ENCODE data around the gene TNFRSF14.

The TNFRSF14 gene

DNA sequence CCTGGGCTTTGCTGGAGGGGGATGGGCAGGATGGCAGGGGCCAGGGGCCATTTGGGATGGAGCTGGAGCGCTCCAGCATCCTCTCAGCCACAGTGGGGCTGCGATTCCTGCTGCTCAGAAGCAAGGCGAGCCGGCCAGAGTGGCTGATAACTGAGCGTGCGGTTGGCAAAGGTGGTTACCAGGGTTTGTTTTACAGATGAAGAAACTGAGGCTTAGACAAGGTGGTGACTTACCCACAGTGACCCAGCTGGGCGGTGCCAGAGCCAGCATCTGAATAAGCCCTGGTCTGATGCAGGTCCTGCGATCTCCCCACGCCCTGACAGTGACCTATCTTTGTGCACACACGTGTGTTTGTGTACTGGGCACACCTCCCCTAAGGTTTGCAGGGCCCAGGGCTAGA, 24.5 kb downstream of the TNFRSF14 start:
- DNase-seq (ENCODE audit: low read depth, low spot score), result no peak
- H3K4me3 ChIP-seq (ENCODE audit: low read length), result no peak overlapping the region

DNA sequence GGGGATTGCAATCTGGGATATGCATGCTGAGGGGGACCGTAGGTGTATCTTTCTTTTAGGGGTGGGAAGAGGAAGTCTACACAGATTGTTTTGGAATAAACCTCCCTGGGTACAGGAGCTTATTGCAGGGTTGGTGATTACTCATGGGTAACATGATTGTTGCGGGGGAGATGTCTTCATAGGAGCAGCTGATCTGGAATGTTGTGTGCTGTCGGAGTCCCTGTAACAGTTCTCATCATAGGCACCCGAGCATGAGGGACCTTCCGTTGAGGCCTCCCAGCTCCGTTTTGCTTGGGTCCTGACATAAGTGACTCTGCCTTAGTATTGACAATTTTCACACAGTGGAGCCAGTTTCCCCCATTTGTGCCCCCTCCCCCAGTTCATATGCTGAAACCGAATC, 26.2 kb downstream of the TNFRSF14 start:
- no peak overlapping the region for H3K4me3 ChIP-seq (ENCODE audit: low read length)
- DNase-seq (ENCODE audit: low read depth, low spot score), result no peak

DNA sequence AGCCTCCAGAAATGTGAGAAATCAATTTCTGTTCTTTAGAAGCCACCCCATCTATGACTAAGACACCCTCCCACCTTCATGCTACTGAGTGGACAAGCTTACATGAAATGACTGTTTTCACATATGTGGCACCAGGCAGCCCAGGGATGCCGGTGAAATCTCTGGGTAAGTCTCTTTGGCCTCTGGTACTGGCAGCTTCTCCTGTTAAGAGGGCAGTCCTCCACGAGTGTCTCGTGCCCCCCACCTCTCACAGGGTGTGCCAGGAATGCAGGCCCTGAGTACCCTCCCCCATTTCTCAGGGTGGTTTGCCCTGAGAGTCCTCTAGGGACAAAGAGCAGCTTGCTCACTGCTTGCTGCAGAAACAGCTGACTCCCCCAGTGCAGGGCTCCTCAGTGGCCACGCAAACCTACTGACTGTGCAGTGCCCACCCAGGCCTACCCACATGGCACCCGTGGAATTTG, 27.2 kb downstream of the TNFRSF14 start:
- no peak overlapping the region for H3K4me3 ChIP-seq (ENCODE audit: low read length)
- DNase-seq (ENCODE audit: low read depth, low spot score), result no peak

DNA sequence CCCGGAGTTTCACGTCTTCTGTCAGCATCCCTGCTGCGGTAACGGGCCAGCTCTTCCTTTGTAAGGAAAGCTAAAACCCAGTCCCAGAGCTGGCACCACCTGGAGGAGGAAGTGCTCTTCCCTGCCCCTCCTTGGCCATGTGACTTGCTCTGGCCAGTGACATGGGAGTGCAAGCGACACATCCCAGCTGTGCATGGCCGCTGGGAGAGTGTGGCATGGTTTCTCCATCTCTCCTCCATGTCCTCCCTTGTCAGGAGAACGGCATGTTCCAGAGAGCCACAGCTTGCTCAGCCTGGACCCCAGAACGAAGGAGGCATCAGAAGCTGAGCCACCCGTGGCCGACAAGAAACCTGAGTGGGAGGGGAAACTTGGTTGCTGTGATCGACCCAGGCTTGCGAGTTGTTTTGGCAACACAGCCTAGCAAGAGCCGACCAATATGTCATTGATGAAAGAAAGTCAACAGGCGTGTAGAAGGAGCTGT, 27.7 kb downstream of the TNFRSF14 start:
- H3K4me3 ChIP-seq (ENCODE audit: low read length), result no peak overlapping the region
- DNase-seq (ENCODE audit: low read depth, low spot score), result no peak

DNA sequence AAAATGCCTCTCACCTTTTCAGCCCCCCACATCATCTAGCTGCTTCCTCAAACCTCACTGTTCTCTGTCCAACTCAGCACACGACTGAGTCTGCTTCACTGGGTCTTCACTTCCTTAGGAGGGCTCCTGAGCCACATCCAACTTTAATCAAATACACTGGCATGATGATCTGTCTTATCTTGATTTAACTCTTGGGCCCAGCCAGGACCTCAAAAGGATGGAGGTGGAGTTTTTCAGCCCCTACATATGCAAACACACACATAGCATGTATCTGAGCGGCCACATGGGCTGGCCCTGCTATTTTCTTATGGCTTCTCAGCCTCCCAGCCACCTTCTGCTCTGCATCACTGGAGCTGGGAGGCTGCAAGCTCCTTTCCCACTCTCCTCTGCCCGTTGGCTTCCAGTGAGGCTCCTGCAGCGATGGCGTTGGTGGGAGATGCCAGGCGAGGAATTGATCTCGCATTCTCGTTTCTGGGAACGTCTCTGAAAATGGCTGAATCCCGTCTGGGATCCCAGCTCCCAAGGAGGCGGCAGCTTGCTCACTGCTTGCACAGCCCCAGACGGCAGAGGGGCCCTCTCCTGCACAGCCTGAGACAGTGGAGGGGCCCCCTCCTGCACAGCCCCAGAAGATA, 28.6 kb downstream of the TNFRSF14 start:
- H3K4me3 ChIP-seq (ENCODE audit: low read length), result peak overlapping the region; percentile 92
- DNase-seq (ENCODE audit: low read depth, low spot score), result no peak

DNA sequence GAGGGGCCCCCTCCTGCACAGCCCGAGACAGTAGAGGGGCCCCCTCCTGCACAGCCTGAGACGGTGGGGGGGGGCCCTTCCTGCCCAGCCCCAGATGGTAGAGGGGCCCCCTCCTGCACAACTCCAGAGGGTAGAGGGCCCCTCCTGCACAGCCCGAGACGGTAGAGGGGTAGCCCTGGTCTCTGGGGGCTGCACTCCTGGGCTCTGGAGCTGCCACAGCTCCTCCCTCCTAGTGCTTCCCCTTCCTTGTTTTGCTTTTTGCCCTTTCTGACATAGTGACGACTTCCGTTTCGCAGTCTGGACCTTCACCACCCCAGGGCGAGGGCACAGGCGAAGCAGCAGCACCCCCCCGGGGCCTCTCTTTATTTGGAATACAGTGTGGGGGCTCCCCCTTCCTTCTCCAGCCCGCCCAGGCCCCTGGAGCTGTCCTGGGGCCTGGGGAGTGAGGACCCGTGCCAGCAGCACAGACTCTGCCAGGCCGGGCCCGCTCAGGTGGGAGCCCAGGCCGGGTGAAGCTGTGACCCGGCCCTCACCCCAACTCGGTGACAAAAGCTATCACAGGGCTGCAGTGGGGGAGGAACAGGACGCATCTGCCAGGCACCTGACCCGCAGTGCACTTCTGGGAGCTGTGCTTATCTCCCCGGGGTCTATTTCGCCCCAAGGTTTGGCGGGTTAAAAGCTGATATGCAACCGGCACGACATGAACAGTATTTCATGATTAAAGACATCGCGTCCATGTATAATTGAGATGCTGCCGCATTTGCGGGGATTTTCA, 29.3 kb downstream of the TNFRSF14 start:
- peak overlapping the region; percentile 92 for H3K4me3 ChIP-seq (ENCODE audit: low read length)
- peak; percentile 61 for DNase-seq (ENCODE audit: low read depth, low spot score)

DNA sequence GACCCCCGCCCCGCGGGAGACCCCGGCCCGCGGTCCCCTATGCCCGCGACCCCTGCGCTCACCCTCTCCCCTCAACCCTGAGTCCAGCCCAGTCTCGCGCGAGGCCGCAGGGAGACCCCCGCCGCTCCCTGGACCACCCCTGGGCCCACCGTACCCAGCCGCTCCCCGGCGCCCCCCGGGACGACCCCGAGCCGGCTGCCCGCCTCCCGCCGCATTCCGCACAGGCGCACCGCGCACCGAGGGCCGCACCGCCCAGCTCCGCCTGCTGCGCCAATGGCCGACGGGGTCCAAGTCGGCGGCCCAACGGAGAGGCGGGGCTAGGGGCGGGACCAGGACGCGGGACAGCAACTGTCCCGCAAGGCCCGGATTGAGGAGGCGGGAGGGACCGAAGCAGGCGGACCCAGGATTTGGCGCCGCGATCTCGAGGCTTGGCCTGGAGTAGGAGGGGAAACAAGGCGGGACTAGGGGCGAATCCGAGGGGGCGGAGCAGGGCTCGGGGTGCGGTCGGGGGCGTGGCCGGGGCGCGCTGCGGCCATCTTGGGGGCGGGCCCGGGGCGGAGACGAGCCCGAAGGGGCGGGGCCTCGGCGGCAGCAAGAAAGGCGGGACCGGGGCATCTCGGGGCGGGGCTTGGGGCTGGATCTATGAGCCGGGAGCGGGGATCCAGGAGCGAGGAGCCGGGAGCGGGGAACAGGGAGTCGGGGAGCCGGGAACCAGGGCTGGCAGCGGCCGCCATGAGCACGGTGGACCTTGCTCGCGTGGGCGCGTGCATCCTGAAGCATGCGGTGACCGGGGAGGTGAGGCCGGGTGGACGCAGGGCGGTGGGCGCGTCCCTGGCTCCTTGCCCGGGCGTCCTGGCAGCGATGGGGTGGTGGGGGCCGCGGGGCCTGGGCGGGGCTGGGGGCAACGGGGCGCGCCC, 30.2 kb downstream of the TNFRSF14 start, which contains the start of gene PRXL2B:
PRXL2B (plus strand) TSS at position 624 of the 917 bp plus-strand sequence; CDS start at position 733, 109 bp downstream.
- peak within 1 kb of the TSS; percentile 92 for H3K4me3 ChIP-seq (ENCODE audit: low read length)
- DNase-seq (ENCODE audit: low read depth, low spot score), result peak; percentile 96

DNA sequence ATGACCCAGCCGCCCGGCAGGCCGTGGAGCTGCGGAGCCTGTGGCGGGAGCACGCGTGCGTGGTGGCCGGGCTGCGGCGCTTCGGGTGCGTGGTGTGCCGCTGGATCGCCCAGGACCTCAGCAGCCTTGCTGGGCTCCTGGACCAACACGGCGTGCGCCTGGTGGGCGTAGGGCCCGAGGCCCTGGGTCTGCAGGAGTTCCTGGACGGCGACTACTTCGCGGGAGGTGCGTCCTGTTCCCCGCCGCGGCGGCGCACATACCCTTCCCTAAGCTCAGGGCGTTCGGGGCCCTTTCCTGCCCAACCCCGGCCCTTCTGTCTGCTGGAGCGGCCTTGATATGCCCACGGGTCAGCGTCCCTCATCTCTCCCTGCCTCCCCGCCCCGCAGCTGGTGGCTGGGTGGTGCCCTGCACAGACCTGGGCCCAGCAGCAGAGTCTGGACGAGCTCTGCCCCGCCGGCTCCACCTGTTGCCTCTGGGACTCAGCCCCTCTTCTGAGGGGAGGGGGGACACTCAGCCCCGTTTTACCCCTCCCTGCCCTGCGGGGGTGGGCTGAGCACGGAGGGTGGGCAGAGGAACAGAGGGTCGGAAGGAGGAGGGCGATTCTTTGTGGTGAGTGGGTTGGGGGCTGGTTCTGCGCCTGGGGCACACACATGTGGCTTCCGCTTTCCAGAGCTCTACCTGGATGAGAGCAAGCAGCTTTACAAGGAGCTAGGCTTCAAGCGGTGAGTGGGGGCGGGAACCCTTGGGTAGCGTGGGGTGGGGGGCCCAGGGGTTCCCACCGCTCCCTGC, 31.1 kb downstream of the TNFRSF14 start:
- H3K4me3 ChIP-seq (ENCODE audit: low read length), result peak overlapping the region; percentile 68
- no peak for DNase-seq (ENCODE audit: low read depth, low spot score)

DNA sequence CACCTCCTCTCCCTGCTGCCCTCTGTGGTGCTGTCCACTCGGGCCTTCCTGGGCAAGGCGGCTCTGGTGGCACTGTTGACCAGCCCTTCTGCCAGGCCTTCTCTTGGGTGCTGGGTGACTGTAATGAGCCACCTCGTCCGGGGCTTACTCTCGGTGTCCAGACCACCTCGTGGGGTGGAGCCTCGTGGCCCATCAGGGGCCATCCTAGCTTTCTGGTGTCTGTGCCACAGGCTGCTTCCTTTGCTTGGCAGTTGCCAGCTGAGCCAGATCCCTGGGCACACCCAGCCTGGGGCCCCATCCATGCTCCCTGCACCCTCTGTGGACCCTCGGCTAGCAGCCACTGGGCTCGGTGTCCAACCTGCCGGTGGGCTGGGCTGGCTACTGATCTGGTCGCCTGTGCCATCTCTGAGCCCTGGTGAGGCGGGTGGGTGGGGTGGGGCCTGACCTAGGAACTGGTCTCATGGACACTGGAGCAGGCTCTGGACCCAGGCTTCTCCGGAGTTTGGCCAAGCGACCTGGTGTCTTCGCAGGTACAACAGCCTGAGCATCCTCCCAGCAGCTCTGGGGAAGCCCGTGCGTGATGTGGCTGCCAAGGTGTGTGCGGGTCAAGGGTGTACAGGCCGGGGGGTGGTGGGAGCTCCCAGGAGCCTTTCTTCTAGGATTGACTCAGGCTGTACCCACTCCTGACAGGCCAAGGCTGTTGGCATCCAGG, 31.8 kb downstream of the TNFRSF14 start:
- H3K4me3 ChIP-seq (ENCODE audit: low read length), result no peak overlapping the region
- DNase-seq (ENCODE audit: low read depth, low spot score), result no peak

DNA sequence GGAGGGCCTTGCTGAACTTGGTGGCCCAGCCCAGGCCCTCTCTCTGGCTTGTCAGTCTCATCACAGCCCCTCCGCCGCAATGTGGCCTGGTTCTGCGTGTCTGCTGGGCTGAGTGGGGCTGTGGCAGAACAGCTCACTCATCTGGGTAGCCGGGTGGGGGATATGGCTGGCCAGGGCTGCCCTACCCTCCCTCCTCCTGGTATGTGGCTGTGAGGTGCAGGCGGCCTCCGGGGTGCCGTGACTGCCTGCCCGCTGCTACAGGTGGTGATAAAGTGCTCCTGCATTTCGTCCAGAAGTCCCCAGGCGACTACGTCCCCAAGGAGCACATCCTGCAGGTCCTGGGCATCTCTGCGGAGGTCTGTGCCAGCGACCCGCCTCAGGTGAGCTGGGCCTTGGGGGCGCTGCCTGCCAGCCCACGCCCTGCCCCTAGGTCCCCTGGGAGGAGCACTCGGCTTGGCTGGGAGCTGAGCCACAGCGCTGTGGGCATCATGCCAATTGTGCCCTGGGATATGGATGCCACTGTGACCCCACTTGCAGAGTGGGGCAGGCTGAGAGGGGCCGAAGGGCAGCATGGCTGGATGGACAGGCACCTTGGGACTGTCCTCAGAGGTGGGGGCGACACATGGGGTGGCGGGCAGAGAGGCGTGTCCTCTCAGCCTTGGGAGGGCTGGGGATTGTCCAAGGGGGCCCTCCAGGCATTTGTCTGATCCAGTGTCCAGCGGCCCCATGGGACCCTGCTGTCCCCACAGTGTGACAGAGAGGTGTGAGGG, 32.7 kb downstream of the TNFRSF14 start:
- H3K4me3 ChIP-seq (ENCODE audit: low read length), result no peak overlapping the region
- DNase-seq (ENCODE audit: low read depth, low spot score), result no peak

DNA sequence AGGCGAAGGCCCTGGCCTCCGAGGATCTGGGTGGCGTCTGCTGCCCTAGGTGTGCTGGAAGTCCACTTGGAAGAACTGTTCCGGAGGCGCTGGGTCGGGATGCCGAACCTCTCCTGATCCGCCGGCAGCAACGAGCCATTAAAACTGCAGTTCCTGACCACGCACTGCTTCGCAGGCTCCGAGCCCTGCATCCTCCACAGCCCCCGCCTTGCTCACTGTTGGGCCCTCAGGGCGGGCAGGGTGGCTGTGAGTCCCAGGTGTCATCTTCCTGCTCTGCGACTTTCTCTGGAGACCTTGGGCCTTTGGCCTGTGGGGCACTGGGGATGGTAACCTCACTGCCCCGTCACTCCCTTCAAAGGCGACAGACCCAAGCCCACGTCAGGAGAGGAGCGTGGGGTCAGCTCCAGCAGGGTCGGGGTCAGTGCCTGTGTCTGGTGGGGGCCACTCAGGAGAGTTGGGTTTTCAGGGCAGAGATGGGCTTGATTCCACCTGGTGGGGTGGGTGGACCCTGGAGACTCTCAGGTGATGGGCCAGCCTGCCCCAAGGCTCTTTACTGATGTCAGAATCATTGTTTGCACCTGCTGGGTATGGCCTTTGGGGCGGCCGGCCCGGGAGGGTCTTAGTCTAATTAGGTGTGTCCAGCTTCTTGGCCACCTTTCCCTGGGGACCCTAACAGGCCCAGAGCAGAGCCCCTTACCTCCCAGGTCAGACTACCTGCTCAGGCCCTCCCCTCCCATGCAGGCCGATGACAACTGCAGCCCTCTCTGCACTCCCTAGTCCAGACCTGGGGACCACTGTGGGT, 33.5 kb downstream of the TNFRSF14 start:
- no peak for DNase-seq (ENCODE audit: low read depth, low spot score)
- no peak overlapping the region for H3K4me3 ChIP-seq (ENCODE audit: low read length)

DNA sequence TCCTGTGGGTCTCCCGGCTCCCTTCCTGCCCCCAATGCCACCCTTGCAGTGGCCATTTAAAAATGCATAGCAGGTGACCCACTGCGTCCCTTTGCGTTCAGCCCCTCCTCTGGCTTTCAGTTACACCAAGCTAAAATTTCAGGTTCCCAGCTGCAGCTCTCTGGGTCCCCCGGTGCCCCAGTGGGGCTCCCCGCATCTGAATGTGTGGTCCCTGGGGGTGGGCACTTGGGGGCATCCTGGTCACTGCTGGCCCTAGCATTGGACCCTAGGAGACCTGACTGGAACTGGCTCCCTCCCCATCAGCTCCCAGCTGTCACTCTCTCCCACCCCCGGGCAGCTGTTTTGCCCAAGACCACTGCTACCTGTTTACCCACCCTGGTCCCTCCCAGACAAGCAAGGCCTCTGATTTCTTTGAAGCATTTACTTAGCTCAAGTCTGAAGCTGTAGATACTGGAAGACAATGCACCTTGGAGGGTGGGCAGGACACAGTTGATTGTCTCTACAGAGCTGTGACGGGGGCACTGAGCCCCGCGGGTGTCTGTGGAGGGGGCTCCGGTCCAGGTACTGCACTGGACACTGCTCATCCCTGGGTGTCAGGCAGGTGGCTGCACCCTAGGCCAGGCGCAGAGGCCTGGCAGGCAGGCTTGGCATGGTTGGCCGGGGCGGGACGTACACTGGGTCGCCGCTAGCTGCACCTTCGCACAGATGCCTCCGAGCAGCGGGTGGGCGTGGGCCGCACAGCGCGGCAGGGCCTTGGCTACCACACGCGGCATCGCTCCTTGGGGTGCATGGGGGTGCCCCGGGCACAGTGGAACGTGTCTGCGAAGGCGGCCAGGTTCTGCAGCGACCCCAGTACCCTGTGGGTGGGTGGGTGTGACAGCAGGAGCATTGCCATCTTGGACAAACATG, 34.3 kb downstream of the TNFRSF14 start:
- H3K4me3 ChIP-seq (ENCODE audit: low read length), result no peak overlapping the region
- no peak for DNase-seq (ENCODE audit: low read depth, low spot score)

DNA sequence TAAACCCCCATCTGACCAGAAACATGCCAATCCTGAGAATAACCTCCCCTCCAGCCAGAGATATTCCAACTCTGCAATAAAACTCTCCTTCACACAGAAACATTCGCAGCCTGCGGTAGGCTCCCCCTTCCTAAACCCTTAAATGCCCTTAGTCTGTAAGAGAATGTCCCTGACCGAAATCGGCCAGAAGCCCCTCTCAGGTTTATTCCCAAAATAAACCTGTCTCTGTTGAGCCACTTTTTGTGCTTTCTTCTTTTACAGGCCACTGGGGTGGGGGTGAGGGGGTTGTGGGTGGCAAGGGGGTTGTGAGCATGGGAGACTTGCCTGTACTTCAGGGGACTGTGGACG, 35.0 kb downstream of the TNFRSF14 start:
- no peak for DNase-seq (ENCODE audit: low read depth, low spot score)
- H3K4me3 ChIP-seq (ENCODE audit: low read length), result no peak overlapping the region

DNA sequence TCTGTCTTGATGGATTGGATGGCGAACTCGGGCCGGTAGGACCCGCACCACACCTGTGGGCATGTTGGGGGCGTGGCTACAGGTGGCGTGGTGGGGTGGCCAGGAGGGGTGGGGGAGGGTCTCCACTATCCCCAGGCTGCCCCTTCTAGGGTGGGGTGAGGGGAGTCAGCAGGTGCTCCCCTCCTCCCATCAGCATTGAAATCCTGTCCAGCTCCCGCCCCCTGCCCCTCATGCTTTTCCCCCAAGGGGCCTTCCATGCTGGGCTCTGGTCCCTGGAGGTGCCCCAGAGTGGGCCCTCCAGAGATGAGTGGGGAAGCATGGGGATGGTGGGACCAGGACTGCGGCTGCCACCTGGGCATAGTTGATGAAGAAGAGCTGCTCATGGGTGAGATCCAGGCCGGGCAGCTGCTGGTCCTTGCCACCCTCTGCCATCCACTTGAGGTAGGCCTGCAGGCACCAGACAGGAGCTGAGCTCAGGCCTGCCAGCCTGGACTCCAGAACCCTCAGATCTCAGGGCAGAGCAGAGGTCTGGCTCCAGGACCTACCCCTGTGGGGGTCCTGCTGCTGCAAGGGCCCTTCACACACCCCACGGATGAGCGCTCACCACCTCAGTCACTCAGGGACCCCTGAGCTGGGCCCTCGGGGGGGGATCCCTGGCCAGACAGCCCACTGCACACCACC, 35.5 kb downstream of the TNFRSF14 start:
- DNase-seq (ENCODE audit: low read depth, low spot score), result no peak

DNA sequence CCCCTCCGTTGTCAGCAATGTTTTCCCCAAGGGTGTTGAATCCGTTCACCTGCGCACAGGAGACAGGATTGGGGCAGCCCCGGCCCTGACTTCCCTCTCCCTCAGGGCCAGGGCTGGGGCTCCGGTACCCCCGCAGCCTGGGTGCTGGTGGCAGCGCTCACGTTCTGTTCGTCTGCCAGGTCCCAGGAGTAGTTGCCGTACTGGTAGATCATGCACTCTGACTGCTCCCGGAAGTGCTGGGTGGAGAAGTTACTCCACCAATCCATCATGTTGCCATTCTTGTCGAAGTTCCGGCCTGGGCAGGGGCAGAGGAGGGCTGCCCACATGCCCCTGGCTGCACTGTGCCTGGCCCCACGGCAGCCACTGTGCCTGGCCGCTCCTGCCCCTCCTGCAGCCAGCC, 36.5 kb downstream of the TNFRSF14 start:
- no peak for DNase-seq (ENCODE audit: low read depth, low spot score)
- no peak overlapping the region for H3K4me3 ChIP-seq (ENCODE audit: low read length)

More for the DNA sequence above, 35.5 kb downstream of the TNFRSF14 start:
- no peak overlapping the region for H3K4me3 ChIP-seq (ENCODE audit: low read length)

Measured in Jurkat, Clone E6-1 (cell line).